Esophagus muscularis mucosa (tissue), 4 donors: ENCODE data around the gene ARHGAP6. TPM values are rescaled to one million over a fixed set of nuclear protein-coding genes. Genes with fewer than 3 reads are reported as not detected.

ENCODE experiments used
- DNase-seq: peaks from one replicate; pipeline ENCODE4 v3.0.0-alpha.2; 2017; ENCODE audit errors: extremely low spot score
- H3K27ac ChIP-seq, 4 donors: fragments of 200-600 bp; sonication (generic); replicated peaks in 1 of 4; 1 replicate in 3 of 4; 2 replicates in 1 of 4; pipeline ENCODE4 v1.5.1; 2016 to 2019; ENCODE audit warnings: mild to moderate bottlenecking in 1 of 4
- H3K27me3 ChIP-seq, 4 donors: fragments of 200-600 bp; sonication (generic); one replicate each; pipeline versions ENCODE4 v1.5.1 to v1.6.0; 2016 to 2019
- H3K36me3 ChIP-seq, 4 donors: fragments of 200-600 bp; sonication (generic); one replicate each; pipeline ENCODE4 v1.5.1; 2016 to 2019
- H3K4me1 ChIP-seq, 4 donors: fragments of 200-600 bp; sonication (generic); one replicate each; pipeline ENCODE4 v1.5.1; 2016 to 2019
- H3K4me3 ChIP-seq, 4 donors: fragments of 200-600 bp; sonication (generic); 1 replicate in 2 of 4; 2 replicates in 2 of 4; pipeline ENCODE4 v1.5.1; 2016 to 2019; ENCODE audit warnings: mild to moderate bottlenecking in 4 of 4, moderate library complexity in 1 of 4
- H3K9me3 ChIP-seq, 4 donors: fragments of 200-600 bp; sonication (generic); 1 replicate in 3 of 4; 2 replicates in 1 of 4; pipeline ENCODE4 v1.5.1; 2016 to 2019
- EP300 ChIP-seq: sonication (generic); formaldehyde crosslinking; IDR thresholded peaks from one replicate; pipeline ENCODE4 v1.6.1; 2017; ENCODE audit warnings: antibody characterized with exemption
- POLR2A ChIP-seq: fragments of 450-650 bp; IDR thresholded peaks from one replicate; pipeline ENCODE4 v1.6.1; 2017; ENCODE audit warnings: antibody characterized with exemption, moderate library complexity, mild to moderate bottlenecking, low read depth
- POLR2AphosphoS5 ChIP-seq, 2 donors: sonication (generic); formaldehyde crosslinking; IDR thresholded peaks; one replicate each; pipeline ENCODE4 v1.6.1; 2017; ENCODE audit warnings: antibody characterized with exemption in 2 of 2
- WGBS: methylation state at CpG from one replicate; pipeline ENCODE4 v1.1.5; 2018; 5-methylcytosine and 5-hydroxymethylcytosine counted together
- intact Hi-C: fragments of 100-400 bp; cut with DNase I; formaldehyde crosslinking; loops from one replicate; pipeline ENCODE4 v1.15.1; 2023
- total RNA-seq, 4 donors: library from RNA; depleted of rRNA; stranded (reverse); fragments of >200 nt; gene quantifications; one replicate each; pipeline versions ENCODE4 v1.1.0 to v1.2.1, GENCODE V29; 2016
- TF ChIP-seq, protein P1 (sequence below), 3 experiments: fragments of 200-600 bp in 2 of 3; fragments of 450-650 bp in 1 of 3; sonication (generic) in 2 of 3; IDR thresholded peaks; one replicate each; pipeline ENCODE4 v1.5.1; 2017 to 2019; ENCODE audit warnings: antibody characterized with exemption in 3 of 3, mild to moderate bottlenecking in 2 of 3, moderate library complexity in 1 of 3

Gene ARHGAP6
- total RNA-seq, 4 donors from 2014 or later, result 25.2 to 44.8 (median 30.6) TPM

DNA sequence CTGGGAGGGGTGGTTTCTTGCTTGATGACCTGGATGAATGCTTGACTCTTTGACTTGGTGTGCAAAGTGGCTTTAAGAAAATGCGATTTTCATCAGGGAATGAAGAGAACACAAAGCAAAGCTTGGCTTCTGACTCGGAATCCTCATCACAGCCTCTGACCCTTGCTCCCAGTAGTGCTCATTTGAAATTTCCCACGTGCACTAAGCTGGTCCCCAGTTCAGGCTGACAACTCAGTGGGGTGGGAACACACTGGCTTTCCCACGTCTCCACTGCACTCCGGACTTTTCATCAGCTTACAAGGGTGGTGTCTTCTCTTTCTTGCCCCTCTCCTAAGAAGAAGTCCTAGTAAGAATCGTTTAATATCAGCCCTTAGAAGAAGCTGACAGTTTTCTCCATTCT lies 501.3 kb downstream of the ARHGAP6 start:
- H3K9me3 ChIP-seq, result no peaks in the 10 kb centered on the region
- TF ChIP-seq POLR2A (no peak), POLR2AphosphoS5 (IDR thresholded peaks at IDR 0.05) (no peak), EP300 (no peak)
- TF ChIP-seq, protein P1, sequence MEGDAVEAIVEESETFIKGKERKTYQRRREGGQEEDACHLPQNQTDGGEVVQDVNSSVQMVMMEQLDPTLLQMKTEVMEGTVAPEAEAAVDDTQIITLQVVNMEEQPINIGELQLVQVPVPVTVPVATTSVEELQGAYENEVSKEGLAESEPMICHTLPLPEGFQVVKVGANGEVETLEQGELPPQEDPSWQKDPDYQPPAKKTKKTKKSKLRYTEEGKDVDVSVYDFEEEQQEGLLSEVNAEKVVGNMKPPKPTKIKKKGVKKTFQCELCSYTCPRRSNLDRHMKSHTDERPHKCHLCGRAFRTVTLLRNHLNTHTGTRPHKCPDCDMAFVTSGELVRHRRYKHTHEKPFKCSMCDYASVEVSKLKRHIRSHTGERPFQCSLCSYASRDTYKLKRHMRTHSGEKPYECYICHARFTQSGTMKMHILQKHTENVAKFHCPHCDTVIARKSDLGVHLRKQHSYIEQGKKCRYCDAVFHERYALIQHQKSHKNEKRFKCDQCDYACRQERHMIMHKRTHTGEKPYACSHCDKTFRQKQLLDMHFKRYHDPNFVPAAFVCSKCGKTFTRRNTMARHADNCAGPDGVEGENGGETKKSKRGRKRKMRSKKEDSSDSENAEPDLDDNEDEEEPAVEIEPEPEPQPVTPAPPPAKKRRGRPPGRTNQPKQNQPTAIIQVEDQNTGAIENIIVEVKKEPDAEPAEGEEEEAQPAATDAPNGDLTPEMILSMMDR (IDR thresholded peaks at IDR 0.05), result no peak
- no peaks in the 10 kb centered on the region for H3K27me3 ChIP-seq
- H3K27ac ChIP-seq, result no peak overlapping the region
- peaks cover 0 to 8% (median 0%) of the 10 kb centered on the region in 4 donors for H3K36me3 ChIP-seq
- no peak overlapping the region for H3K4me3 ChIP-seq
- no peak for DNase-seq
- intact Hi-C loops, result no loop called here
- 66% methylated on average over 6 of the region's 6 CpGs for WGBS
- peaks cover 0 to 8% (median 3%) of the 10 kb centered on the region in 4 donors for H3K4me1 ChIP-seq

DNA sequence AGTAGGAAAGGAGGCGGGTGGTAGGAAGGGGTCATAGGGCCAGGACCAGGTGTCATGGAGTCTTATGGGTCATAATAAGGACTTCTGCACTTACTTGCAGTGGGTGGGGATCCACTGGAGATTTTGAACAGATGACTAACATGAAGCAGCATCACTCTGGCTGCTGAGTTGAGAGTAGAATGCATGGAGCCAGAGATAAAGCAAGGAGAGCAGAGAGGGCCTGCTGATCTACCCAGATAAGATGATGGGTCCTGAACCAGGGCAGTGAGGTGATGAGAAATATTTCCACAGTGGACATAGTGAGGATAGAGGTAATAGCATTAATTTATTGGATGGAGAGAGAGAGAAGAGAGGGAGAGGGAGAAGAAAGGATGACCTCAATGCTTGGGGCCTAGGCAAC lies 506.6 kb downstream of the ARHGAP6 start:
- no peaks in the 10 kb centered on the region for H3K9me3 ChIP-seq
- intact Hi-C loops, result no loop called here
- no peak overlapping the region for H3K4me3 ChIP-seq
- H3K27ac ChIP-seq, result no peak overlapping the region
- WGBS, result 74% methylated on average over 1 of the region's 1 CpG
- TF ChIP-seq EP300 (no peak), POLR2AphosphoS5 (IDR thresholded peaks at IDR 0.05) (no peak), POLR2A (no peak)
- TF ChIP-seq, protein P1 (IDR thresholded peaks at IDR 0.05), result no peak
- peaks cover 0 to 8% (median 3%) of the 10 kb centered on the region in 4 donors for H3K4me1 ChIP-seq
- DNase-seq, result no peak
- peaks cover 0 to 11% (median 0%) of the 10 kb centered on the region in 4 donors for H3K36me3 ChIP-seq
- H3K27me3 ChIP-seq, result no peaks in the 10 kb centered on the region

DNA sequence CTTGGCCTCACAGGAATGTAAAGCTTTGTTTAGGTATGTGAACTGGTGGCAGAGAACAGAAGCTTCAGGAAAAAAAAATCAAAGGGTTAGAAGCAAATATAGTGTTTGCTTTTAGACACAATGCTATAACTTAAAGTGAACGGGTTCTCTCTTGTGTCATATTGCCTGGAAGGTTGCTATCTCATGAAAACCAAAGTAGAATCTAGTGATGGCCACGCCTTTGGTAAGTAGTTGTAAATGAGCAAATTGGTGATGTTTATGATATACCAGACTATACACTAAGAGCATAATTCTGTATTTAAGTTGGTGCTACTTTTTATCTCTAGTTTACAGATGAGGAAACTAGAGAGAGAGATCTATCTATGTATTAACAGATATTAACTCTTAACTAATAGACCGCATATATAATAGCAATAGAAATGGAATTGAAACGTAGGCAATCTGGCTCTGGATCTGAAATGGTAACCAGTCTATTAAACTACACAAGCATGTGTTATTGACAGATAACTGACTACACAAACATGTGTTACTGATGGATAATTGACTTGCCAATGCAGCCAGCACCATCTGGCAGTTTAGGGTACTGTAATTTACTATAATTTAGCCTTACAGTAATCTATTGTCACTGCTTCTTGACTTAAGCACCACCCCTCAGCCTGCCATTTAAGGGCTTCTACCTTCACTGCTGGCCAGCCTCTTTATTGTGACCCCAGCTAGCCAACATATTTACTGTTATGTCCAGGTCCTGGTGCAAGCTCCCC lies 513.7 kb downstream of the ARHGAP6 start:
- H3K27me3 ChIP-seq, result no peaks in the 10 kb centered on the region

DNA sequence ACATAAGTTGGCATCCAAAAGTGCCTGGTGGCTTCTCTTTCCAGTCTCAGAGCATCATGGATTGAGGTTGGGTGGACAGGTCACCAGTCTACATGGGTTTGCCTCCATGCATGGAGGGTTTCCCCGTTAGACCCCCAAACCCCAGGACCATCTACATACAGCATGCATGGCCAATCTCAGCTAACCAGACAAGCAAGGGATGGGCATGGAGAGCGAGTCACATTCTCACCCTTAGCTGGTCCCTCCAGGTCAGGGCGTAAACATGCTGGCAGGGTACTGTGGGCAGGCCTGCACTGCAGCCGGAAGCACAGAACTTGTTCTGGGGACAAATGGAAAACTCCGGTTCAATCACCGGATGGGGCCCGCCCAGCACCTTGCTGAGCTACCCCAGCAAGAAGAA lies 517.3 kb downstream of the ARHGAP6 start:
- Histone ChIP-seq H3K4me3 (no peak overlapping the region), H3K36me3 (no peaks in the 10 kb centered on the region), H3K27ac (no peak overlapping the region), H3K27me3 (no peaks in the 10 kb centered on the region), H3K4me1 (peaks cover 0 to 9% (median 2%) of the 10 kb centered on the region in 4 donors), H3K9me3 (no peaks in the 10 kb centered on the region)
- intact Hi-C loops, result loop anchor here (5.0 to 10.0 kb wide), 2 partner anchors 236 to 579 kb away; no protein-coding TSS in a partner anchor
- DNase-seq, result no peak
- TF ChIP-seq EP300 (no peak), POLR2A (no peak), POLR2AphosphoS5 (IDR thresholded peaks at IDR 0.05) (no peak)
- TF ChIP-seq, protein P1 (IDR thresholded peaks at IDR 0.05), result no peak
- 71% methylated on average over 2 of the region's 7 CpGs for WGBS

More for the DNA sequence above, 513.7 kb downstream of the ARHGAP6 start:
- peaks cover 0 to 3% (median 0%) of the 10 kb centered on the region in 4 donors for H3K4me1 ChIP-seq
- DNase-seq, result no peak
- TF ChIP-seq EP300 (no peak), POLR2A (no peak), POLR2AphosphoS5 (IDR thresholded peaks at IDR 0.05) (no peak)
- TF ChIP-seq, protein P1 (IDR thresholded peaks at IDR 0.05), result no peak
- H3K36me3 ChIP-seq, result peaks cover 0 to 11% (median 0%) of the 10 kb centered on the region in 4 donors
- 74% methylated on average over 4 of the region's 4 CpGs for WGBS
- H3K27ac ChIP-seq, result no peak overlapping the region
- no peak overlapping the region for H3K4me3 ChIP-seq
- intact Hi-C loops, result no loop called here
- no peaks in the 10 kb centered on the region for H3K9me3 ChIP-seq
